HFF-Myc (cell line): ENCODE data around the gene IFI27L1.

Experiments
- DNase-seq: peaks from one replicate; pipeline ENCODE4 v3.0.0-alpha.2; 2011; ENCODE audit warnings: low read depth; ENCODE audit errors: extremely low read depth
- H3K4me3 ChIP-seq: replicated peaks from 2 replicates; pipeline ENCODE4 v1.5.1; 2011; ENCODE audit warnings: low read depth, mild to moderate bottlenecking, control low read depth, low read length
- CTCF ChIP-seq: IDR thresholded peaks from 2 replicates; pipeline ENCODE4 v1.5.1; 2012; ENCODE audit warnings: mild to moderate bottlenecking, low read depth, low read length, control low read depth; ENCODE audit errors: missing control alignments

IFI27L1 gene

GRCh38 chr14:94128216-94128839 lies 47.2 kb downstream of the IFI27L1 start:
- TF ChIP-seq CTCF: no peak
- H3K4me3 ChIP-seq: peak overlapping the region; percentile 49
- no peak for DNase-seq

GRCh38 chr14:94129111-94129757 lies 48.1 kb downstream of the IFI27L1 start, which contains the start of gene IFI27L2:
TSS of gene IFI27L2 (minus strand) at chr14:94129604. CDS start at chr14:94129564, 40 bp downstream.
- H3K4me3 ChIP-seq: peak within 1 kb of the TSS; percentile 49
- DNase-seq: no peak
- TF ChIP-seq CTCF: no peak

GRCh38 chr14:94129758-94130414 lies 48.8 kb downstream of the IFI27L1 start:
- peak overlapping the region; percentile 49 for H3K4me3 ChIP-seq
- no peak for TF ChIP-seq CTCF
- DNase-seq: no peak

- DNase-seq: no peak
- H3K4me3 ChIP-seq: no peak overlapping the region
- peak; percentile 74 for TF ChIP-seq CTCF
These were observed 51.3 kb downstream of the IFI27L1 start for GRCh38 chr14:94132285-94132887.

DNA sequence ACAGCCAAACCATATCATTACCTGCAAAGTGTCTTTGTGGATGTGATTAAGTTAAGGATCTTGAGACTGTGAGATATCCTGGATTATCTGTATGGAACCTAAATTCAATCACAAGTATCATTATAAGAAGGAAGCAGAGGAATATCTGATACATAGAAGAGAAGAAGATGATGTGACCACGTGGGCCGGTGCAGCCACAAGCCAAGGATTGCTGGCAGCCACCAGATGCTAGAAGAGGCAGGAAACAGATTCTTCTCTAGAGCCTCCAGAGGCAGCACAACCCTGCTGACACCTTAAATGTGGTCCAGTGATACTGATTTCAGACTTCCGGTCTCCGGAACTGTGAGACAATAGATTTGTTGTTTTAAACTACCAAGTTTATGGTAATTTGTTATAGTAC lies 54.4 kb downstream of the IFI27L1 start:
- no peak for TF ChIP-seq CTCF
- DNase-seq: no peak
- no peak overlapping the region for H3K4me3 ChIP-seq

DNA sequence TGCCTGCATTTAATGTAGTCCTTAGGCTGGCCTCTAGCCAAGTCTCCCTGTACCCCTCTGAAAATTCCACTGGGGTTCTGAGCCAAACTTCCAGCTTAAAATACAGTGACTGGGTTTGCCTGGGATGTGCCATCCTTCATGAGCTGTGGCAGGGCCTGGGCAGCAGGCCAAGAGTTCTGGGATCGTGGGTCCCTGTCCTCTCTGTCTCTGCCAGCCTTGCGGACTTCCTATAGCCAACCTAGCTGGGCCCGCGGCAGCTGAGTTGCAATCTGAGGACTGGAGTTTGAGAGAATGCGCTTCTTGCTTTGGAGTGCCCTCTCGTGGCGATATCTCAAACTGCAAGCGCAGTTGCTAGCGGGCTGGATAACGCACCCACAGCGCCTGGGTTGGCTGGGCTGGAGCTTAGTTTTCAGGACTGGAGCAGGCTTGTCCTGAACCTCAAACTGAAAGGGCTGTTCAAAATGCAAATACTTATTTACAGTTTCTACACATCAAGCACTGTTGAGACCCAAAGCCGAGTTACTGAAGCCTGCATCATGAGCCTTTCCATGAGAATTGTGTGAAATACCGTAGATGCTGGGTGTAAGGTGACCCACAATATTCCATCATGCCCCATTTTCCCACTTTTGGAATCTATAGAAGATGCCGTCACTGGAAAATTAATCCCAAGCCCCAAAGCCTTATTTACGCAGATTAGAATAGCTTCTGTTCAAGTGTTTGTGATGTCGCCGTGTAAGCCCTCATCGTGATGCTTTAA lies 55.6 kb downstream of the IFI27L1 start:
- peak; percentile 95 for TF ChIP-seq CTCF
- no peak overlapping the region for H3K4me3 ChIP-seq
- DNase-seq: peak; percentile 65
